Raji (cell line): ENCODE results near the gene TAP2.

ENCODE experiments used
- POLR2A ChIP-seq: IDR thresholded peaks from 2 replicates; pipeline ENCODE4 v1.6.1; 2011; ENCODE audit warnings: low read depth, low read length, control low read depth; ENCODE audit not compliant: insufficient read depth

TAP2 gene

GRCh38 chr6:32843979-32844838, 5.7 kb upstream of the TAP2 start, which contains the start of gene PSMB8:
PSMB8 (minus strand) TSS chr6:32844047; CDS start chr6:32843996, 51 bp downstream.
- peak; percentile 81 for TF ChIP-seq POLR2A

GRCh38 chr6:32843331-32843978, 4.9 kb upstream of the TAP2 start:
- no peak for TF ChIP-seq POLR2A

GRCh38 chr6:32842690-32843089, 4.2 kb upstream of the TAP2 start:
- no peak for TF ChIP-seq POLR2A

DNA sequence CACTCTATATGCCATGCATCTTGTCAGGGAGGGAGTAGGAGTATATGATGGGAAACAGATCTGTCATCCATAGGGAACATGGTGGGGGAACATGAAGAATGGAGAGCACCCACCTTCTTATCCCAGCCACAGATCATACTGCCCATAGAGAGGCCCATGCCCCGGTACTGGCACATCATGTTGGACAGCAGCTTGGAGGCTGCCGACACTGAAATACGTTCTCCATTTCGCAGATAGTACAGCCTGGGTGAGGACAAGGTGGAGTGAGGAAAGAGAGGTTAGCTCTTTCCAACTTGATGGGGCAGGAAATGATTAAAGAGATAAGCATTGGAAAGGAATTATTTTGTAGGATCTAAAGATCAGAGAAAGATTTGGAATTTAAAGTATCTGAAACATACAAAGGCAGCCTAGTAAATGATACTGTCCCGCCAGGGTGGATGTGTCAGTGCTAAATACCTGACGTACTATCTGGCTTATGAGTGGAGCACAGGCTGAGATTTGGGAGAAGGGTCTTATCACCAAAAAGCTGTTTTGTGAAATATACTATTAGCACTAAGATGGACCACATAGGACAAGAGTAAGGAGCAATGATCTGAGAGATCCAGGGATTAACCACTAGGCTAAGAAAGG, 3.6 kb upstream of the TAP2 start:
- no peak for TF ChIP-seq POLR2A

GRCh38 chr6:32840604-32841246, 2.2 kb upstream of the TAP2 start:
- no peak for TF ChIP-seq POLR2A

DNA sequence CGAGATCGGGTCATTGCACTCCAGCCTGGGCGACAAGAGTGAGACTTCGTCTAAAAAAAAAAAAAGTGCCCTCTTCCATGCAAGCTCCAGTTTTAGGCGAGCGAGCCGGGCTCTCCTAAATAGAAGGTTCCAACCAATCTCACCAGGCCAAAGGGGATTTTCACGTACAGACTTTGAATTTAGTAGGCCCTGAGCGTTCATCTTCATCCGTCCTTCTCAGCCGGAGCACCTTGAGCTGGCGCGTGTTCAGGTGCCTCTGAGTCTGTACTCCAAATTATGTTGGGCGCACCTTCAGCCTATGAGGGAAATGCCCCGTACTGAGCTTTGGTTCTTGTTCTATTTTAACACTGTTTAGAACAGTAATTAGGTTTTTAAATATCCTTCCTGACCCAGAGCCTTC, 817 bp upstream of the TAP2 start:
- no peak for TF ChIP-seq POLR2A

GRCh38 chr6:32837651-32838113, 857 bp downstream of the TAP2 start:
- no peak for TF ChIP-seq POLR2A

DNA sequence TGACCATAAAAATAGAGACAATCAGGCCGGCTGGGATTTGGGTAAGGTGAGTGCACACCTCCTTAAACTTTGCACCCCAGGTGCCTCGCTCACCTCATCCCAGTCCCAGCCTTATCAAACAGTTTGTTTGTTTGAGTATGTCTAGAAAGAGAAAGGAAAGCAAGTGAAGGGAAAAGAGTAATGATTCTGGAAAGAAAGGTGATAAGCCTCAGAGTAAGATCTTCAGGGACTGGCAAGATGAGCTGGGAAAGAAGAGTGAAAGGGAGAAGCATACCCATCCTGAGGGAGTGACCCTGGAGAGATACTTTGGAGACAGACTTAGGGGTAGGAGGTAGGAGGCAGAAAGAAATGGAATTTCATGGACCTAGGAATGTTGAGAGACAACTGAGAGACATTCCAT, 1.7 kb downstream of the TAP2 start:
- no peak for TF ChIP-seq POLR2A

DNA sequence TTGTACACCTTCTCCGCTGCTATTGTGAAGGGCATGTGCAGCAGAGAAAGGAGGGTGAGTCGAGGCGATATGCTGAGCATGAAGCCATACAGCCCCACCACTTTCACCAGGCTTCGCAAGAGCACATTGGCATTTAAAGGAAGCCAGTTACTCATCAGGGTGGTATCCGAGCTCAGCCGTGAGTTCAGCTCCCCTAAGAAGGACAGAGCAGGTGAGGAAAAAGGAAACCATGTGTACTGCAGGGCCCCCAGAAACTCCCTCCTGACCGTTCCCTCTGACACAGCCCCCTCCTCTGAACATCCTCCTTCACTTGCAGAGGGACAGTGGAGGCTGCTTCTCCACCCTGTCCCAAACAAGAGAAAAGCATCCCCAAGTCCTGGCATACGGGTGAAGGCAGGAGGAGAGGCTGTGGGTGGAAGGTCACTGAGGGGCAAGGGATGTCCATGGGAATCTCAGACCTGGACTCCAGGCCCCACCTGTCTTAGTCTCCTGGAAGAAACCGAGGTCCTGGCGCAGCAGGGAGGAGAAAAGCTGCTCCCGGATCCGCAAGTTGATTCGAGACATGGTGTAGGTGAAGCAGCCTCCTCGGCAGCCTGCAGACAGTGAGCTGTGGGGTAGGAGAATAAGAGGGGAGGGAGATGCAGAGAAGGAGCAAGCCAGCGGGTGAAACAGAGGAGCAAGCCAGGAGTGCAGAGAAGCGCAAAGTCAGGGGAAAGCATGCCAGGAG, 3.2 kb downstream of the TAP2 start:
- TF ChIP-seq POLR2A = no peak

GRCh38 chr6:32833664-32834063, 4.9 kb downstream of the TAP2 start:
- TF ChIP-seq POLR2A = no peak

GRCh38 chr6:32832535-32832934, 6.0 kb downstream of the TAP2 start:
- TF ChIP-seq POLR2A = no peak

DNA sequence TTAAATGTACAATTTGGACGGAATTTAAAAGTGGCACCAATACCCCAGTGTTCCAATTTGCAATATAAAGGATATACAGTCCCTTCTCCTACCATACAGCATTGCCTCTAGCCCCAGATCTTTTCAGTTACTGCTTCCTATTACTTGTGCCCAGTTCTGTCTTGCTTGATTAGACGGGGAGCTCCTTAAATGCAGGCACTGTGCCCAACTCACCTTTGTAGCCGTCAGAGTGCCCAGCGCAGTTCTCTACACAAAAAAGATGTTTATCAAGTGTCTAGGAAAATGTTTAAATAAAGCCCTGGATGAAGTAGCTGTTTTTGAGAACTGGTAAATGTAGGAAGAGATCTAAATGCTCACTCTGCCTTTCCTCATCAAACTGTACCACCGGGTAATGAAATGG, 7.6 kb downstream of the TAP2 start:
- no peak for TF ChIP-seq POLR2A

DNA sequence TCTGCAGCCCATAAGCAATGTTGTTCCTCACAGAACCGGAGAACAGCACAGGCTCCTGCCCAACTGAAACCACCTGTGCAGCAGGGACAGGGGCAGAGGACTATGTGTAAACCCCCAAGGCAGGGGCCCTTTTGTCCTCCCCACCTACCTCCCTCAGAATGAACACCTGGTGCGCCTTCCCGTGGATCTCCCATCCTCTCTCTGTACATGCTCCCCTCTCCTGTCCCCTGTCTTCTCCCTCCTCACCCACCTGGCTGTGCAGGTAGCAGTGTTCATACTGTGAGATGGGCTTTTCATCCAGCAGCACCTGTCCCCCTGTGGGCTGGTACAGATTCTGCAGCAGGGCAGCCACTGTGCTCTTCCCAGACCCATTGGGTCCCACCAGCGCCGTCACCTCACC, 8.5 kb downstream of the TAP2 start:
- TF ChIP-seq POLR2A = no peak

GRCh38 chr6:32829495-32829894, 9.0 kb downstream of the TAP2 start:
- TF ChIP-seq POLR2A = no peak

GRCh38 chr6:32827025-32827424, 11.5 kb downstream of the TAP2 start:
- no peak for TF ChIP-seq POLR2A
